ENCODE results near the gene SKP1. TPM values are rescaled to one million over a fixed set of nuclear protein-coding genes. Genes with fewer than 3 reads are reported as not detected.

The SKP1 gene
- total RNA-seq, 4 donors from 2014 or later: 121 to 219 (median 211) TPM

GRCh38 chr5:134118212-134118835, 58.4 kb downstream of the SKP1 start:
- DNase-seq (ENCODE audit: low spot score): no peak
- ATAC-seq (ENCODE audit: low FRiP score): no peak
- TF ChIP-seq CTCF (IDR thresholded peaks at IDR 0.05): no peak

- ATAC-seq (ENCODE audit: low FRiP score) (no peak), DNase-seq (ENCODE audit: low spot score) (no peak)
- no peak for TF ChIP-seq CTCF (IDR thresholded peaks at IDR 0.05)
These were observed 59.7 kb downstream of the SKP1 start for GRCh38 chr5:134116789-134117761.

DNA sequence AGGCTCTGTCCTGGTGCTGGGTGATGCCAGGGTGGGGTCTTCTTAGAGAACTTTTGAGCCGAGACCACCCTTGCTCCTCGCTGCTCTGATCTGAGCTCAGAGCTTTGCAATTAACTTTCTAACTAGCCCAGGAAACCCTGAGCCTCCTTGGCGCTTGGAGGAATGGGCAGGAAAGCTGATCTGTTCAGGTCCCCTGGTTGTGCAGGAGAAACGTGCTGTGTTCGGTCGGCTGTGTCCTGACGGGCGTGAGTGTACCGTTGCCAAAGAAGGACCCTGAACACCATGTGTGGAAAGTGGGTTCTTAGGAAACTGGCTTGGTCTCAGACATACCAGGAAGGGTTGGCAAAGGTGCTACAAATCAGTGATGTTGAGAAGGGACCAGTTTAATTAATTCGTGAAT, 60.5 kb downstream of the SKP1 start:
- no peak for ATAC-seq (ENCODE audit: low FRiP score)
- no peak for DNase-seq (ENCODE audit: low spot score)
- TF ChIP-seq CTCF (IDR thresholded peaks at IDR 0.05): no peak

GRCh38 chr5:134115806-134116175, 61.0 kb downstream of the SKP1 start:
- no peak for TF ChIP-seq CTCF (IDR thresholded peaks at IDR 0.05)
- DNase-seq (ENCODE audit: low spot score) (no peak), ATAC-seq (ENCODE audit: low FRiP score) (no peak)

DNA sequence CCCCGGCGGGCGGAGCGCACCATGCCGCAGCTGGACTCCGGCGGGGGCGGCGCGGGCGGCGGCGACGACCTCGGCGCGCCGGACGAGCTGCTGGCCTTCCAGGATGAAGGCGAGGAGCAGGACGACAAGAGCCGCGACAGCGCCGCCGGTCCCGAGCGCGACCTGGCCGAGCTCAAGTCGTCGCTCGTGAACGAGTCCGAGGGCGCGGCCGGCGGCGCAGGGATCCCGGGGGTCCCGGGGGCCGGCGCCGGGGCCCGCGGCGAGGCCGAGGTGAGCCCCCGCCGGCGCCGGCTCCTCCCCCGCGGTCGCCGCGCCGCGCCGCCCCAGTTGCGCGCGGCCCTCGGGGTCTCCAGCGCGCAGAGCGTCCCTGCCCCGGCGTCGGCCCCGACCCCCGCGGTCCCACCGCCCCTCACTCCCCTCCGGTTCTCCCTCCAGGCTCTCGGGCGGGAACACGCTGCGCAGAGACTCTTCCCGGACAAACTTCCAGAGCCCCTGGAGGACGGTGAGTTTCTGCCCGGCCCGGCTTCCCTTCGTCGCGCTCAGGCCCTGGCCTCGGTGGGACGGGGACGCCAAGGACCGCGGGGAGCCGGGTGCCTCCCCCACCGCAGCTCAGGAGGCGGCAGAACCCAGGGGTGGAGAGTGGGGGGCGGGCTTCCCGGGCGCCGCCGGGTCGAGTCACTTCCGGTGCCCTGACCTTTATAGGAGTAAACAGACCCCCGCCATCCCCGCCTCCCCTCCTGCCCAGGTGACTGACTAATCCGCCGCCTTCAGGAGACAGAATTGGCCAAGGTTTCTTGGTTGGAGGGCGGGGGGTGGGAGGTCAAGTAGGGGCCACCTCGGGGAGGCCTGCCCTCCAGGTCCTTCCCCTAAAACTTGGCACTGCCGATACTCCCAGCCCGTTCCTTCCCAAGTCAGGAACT, 61.6 kb downstream of the SKP1 start:
- DNase-seq (ENCODE audit: low spot score): no peak
- ATAC-seq (ENCODE audit: low FRiP score): peak; percentile 29
- no peak for TF ChIP-seq CTCF (IDR thresholded peaks at IDR 0.05)

DNA sequence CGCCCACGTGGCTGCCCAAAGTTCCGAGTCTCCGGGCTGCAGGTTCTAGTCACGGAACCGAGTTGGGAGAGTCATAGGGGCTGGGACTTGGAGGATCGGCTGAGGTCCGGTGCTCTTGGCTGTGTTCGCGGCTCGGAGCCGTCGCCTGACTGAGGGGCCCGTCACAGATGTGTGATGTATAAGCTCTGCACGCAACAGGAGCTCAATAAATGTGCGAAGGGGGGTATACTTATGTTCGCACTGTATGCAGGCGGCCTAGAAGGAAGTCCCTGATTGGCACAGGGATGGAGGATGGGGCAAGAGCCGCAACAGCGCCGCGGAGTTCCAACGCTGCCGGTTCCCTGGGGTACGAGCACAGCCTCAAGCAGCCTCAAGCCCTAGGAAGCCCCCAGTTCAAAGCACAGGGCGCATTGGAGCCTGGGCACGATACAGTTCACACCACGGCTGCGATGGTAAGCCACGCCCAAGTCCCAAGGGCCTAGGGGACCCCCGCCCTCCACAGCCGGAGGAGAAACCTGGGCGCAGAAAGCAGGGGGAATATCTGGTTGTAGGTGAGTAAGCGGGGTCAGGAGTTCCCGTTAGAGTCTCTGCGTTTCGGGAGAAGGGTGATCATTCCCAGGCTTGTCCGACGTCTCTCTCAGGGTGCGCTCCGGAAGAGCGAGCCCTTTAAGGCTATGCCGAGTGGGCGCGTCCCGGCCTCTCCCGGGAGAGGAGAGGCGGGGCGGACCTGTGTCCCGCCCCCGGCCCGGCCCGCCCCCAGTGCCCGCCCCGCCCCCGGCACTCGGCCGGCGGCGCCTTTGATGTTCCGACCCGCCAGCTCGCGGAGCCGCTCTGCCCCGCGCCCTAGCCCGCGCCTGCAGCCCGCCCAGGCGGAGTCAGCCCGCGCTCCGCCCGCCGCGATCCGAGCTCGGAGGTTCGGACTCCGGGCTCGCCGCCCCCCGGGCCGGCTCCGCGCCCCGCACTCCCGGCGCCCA, 62.6 kb downstream of the SKP1 start, which contains the start of gene TCF7:
TCF7 (plus strand) TSS at position 780 of the 974 bp plus-strand sequence. CDS start 226 bp downstream, outside the sequence.
- no peak for TF ChIP-seq CTCF (IDR thresholded peaks at IDR 0.05)
- DNase-seq (ENCODE audit: low spot score): peak; percentile 32
- peak; percentile 92 for ATAC-seq (ENCODE audit: low FRiP score)
